Naive B cell (primary cell): Measurements from ENCODE around the gene SCN4B. TPM values are rescaled to one million over a fixed set of nuclear protein-coding genes. Genes with fewer than 3 reads are reported as not detected.

Source experiments
- ATAC-seq, 2 donors: fragments of 150-1000 bp; cut with Tn5 transposase; 2 replicates each; pipeline ENCODE4 v1.10.0; 2021; ENCODE audit warnings: low read depth in 2 of 2, mild to moderate bottlenecking in 2 of 2, moderate library complexity in 2 of 2
- DNase-seq: peaks from one replicate; pipeline ENCODE4 v3.0.0; 2022
- H3K27ac Mint-ChIP-seq, 6 donors: one replicate each; pipeline ENCODE4 v1.8.0; 2020 to 2022; ENCODE audit warnings: mild to moderate bottlenecking in 6 of 6, mixed read lengths in 6 of 6, moderate library complexity in 5 of 6, inconsistent platforms in 2 of 6
- H3K27me3 Mint-ChIP-seq, 3 donors: one replicate each; pipeline ENCODE4 v1.8.0; 2021 to 2022; ENCODE audit warnings: mixed read lengths in 3 of 3, mild to moderate bottlenecking in 1 of 3
- H3K36me3 Mint-ChIP-seq, 2 donors: one replicate each; pipeline ENCODE4 v1.8.0; 2020 to 2022; ENCODE audit warnings: mixed read lengths in 2 of 2, inconsistent platforms in 1 of 2, mild to moderate bottlenecking in 1 of 2
- H3K4me1 Mint-ChIP-seq, 3 donors: one replicate each; pipeline ENCODE4 v1.8.0; 2020 to 2022; ENCODE audit warnings: mixed read lengths in 3 of 3, inconsistent platforms in 1 of 3, mild to moderate bottlenecking in 1 of 3, moderate library complexity in 1 of 3
- H3K4me3 Mint-ChIP-seq, 8 donors: one replicate each; pipeline ENCODE4 v1.8.0; 2020 to 2022; ENCODE audit warnings: mild to moderate bottlenecking in 8 of 8, mixed read lengths in 8 of 8, moderate library complexity in 8 of 8, inconsistent platforms in 2 of 8
- H3K9me3 Mint-ChIP-seq, 7 donors: one replicate each; pipeline ENCODE4 v1.8.0; 2020 to 2022; ENCODE audit warnings: mixed read lengths in 7 of 7, mild to moderate bottlenecking in 5 of 7, inconsistent platforms in 2 of 7, moderate library complexity in 1 of 7
- polyA plus RNA-seq, 6 donors: library from polyadenylated mRNA; unstranded; fragments of 300-500 nt; fragmentation: Illumina TruSeq; gene quantifications; one replicate each; pipeline ENCODE4 v1.2.3, GENCODE V29; 2021; ENCODE audit warnings: low read depth in 6 of 6

Gene SCN4B
- polyA plus RNA-seq, 6 donors from 2014 or later, result not detected

GRCh38 chr11:118169300-118170140, 16.9 kb upstream of the SCN4B start:
- Mint-ChIP-seq H3K27me3 (peaks cover 36 to 60% (median 58%) of the 10 kb centered on the region in 3 donors), H3K9me3 (no peaks in the 10 kb centered on the region), H3K27ac (no peak overlapping the region), H3K4me3 (no peak overlapping the region), H3K4me1 (no peaks in the 10 kb centered on the region), H3K36me3 (no peaks in the 10 kb centered on the region)
- DNase-seq (no peak), ATAC-seq (no peak)

GRCh38 chr11:118168751-118169150, 16.1 kb upstream of the SCN4B start:
- H3K9me3 Mint-ChIP-seq, result no peaks in the 10 kb centered on the region
- DNase-seq, result no peak
- H3K4me3 Mint-ChIP-seq, result no peak overlapping the region
- H3K27me3 Mint-ChIP-seq, result peaks cover 36 to 62% (median 54%) of the 10 kb centered on the region in 3 donors
- H3K27ac Mint-ChIP-seq, result no peak overlapping the region
- no peak for ATAC-seq
- H3K36me3 Mint-ChIP-seq, result no peaks in the 10 kb centered on the region
- H3K4me1 Mint-ChIP-seq, result no peaks in the 10 kb centered on the region

GRCh38 chr11:118168316-118168715, 15.7 kb upstream of the SCN4B start:
- H3K4me3 Mint-ChIP-seq, result peak overlapping the region in 1 of 8 donors; percentile 22
- H3K36me3 Mint-ChIP-seq, result no peaks in the 10 kb centered on the region
- no peaks in the 10 kb centered on the region for H3K9me3 Mint-ChIP-seq
- ATAC-seq, result no peak
- no peaks in the 10 kb centered on the region for H3K4me1 Mint-ChIP-seq
- H3K27me3 Mint-ChIP-seq, result peaks cover 33 to 60% (median 56%) of the 10 kb centered on the region in 3 donors
- no peak overlapping the region for H3K27ac Mint-ChIP-seq
- DNase-seq, result no peak

GRCh38 chr11:118167906-118168305, 15.3 kb upstream of the SCN4B start:
- Mint-ChIP-seq H3K36me3 (no peaks in the 10 kb centered on the region), H3K4me1 (no peaks in the 10 kb centered on the region), H3K9me3 (no peaks in the 10 kb centered on the region), H3K27ac (no peak overlapping the region), H3K27me3 (peaks cover 29 to 56% (median 56%) of the 10 kb centered on the region in 3 donors), H3K4me3 (no peak overlapping the region)
- DNase-seq (no peak), ATAC-seq (no peak)

GRCh38 chr11:118167253-118167652, 14.6 kb upstream of the SCN4B start:
- no peak for DNase-seq
- H3K36me3 Mint-ChIP-seq, result no peaks in the 10 kb centered on the region

GRCh38 chr11:118166641-118167040, 14.0 kb upstream of the SCN4B start:
- Mint-ChIP-seq H3K4me3 (no peak overlapping the region), H3K27me3 (peaks cover 31 to 61% (median 57%) of the 10 kb centered on the region in 3 donors), H3K4me1 (no peaks in the 10 kb centered on the region), H3K27ac (no peak overlapping the region), H3K36me3 (no peaks in the 10 kb centered on the region), H3K9me3 (no peaks in the 10 kb centered on the region)
- ATAC-seq, result no peak
- no peak for DNase-seq

More at GRCh38 chr11:118167253-118167652, 14.6 kb upstream of the SCN4B start:
- Mint-ChIP-seq H3K4me3 (no peak overlapping the region), H3K4me1 (no peaks in the 10 kb centered on the region), H3K27ac (no peak overlapping the region), H3K27me3 (peaks cover 28 to 54% (median 53%) of the 10 kb centered on the region in 3 donors), H3K9me3 (no peaks in the 10 kb centered on the region)
- ATAC-seq, result no peak

- Mint-ChIP-seq H3K4me3 (no peak overlapping the region), H3K36me3 (no peaks in the 10 kb centered on the region), H3K4me1 (no peaks in the 10 kb centered on the region), H3K9me3 (no peaks in the 10 kb centered on the region), H3K27me3 (peaks cover 28 to 67% (median 54%) of the 10 kb centered on the region in 3 donors), H3K27ac (no peak overlapping the region)
- no peak for DNase-seq
- no peak for ATAC-seq
These were observed 12.3 kb upstream of the SCN4B start for GRCh38 chr11:118164885-118165284.

GRCh38 chr11:118163494-118163893, 10.9 kb upstream of the SCN4B start:
- H3K27ac Mint-ChIP-seq, result peak overlapping the region in 1 of 6 donors; percentile 49
- no peak overlapping the region for H3K4me3 Mint-ChIP-seq
- no peaks in the 10 kb centered on the region for H3K9me3 Mint-ChIP-seq
- DNase-seq, result no peak
- ATAC-seq, result no peak
- H3K4me1 Mint-ChIP-seq, result no peaks in the 10 kb centered on the region
- peaks cover 33 to 67% (median 55%) of the 10 kb centered on the region in 3 donors for H3K27me3 Mint-ChIP-seq
- H3K36me3 Mint-ChIP-seq, result no peaks in the 10 kb centered on the region

- Mint-ChIP-seq H3K27me3 (peaks cover 39 to 68% (median 55%) of the 10 kb centered on the region in 3 donors), H3K9me3 (no peaks in the 10 kb centered on the region), H3K4me1 (no peaks in the 10 kb centered on the region), H3K27ac (no peak overlapping the region), H3K4me3 (no peak overlapping the region), H3K36me3 (no peaks in the 10 kb centered on the region)
- DNase-seq (no peak), ATAC-seq (no peak)
These were observed 10.2 kb upstream of the SCN4B start for GRCh38 chr11:118162846-118163245.

- no peaks in the 10 kb centered on the region for H3K9me3 Mint-ChIP-seq
- no peak for ATAC-seq
- peaks cover 41 to 74% (median 58%) of the 10 kb centered on the region in 3 donors for H3K27me3 Mint-ChIP-seq
- H3K4me3 Mint-ChIP-seq, result no peak overlapping the region
- H3K27ac Mint-ChIP-seq, result no peak overlapping the region
- H3K36me3 Mint-ChIP-seq, result no peaks in the 10 kb centered on the region
- no peak for DNase-seq
- H3K4me1 Mint-ChIP-seq, result peaks cover 0 to 1% (median 1%) of the 10 kb centered on the region in 3 donors
These were observed 9.2 kb upstream of the SCN4B start for GRCh38 chr11:118161786-118162185.

- H3K27me3 Mint-ChIP-seq, result peaks cover 69 to 92% (median 80%) of the 10 kb centered on the region in 3 donors
- DNase-seq, result no peak
- no peaks in the 10 kb centered on the region for H3K9me3 Mint-ChIP-seq
These were observed 4.7 kb upstream of the SCN4B start for GRCh38 chr11:118157186-118157895.

GRCh38 chr11:118156531-118157185, 4.0 kb upstream of the SCN4B start:
- no peaks in the 10 kb centered on the region for H3K36me3 Mint-ChIP-seq

More at GRCh38 chr11:118157186-118157895, 4.7 kb upstream of the SCN4B start:
- Mint-ChIP-seq H3K36me3 (no peaks in the 10 kb centered on the region), H3K4me3 (no peak overlapping the region), H3K27ac (no peak overlapping the region), H3K4me1 (peaks cover 7 to 17% (median 10%) of the 10 kb centered on the region in 3 donors)
- ATAC-seq, result no peak

GRCh38 chr11:118155776-118156530, 3.3 kb upstream of the SCN4B start:
- H3K4me3 Mint-ChIP-seq, result no peak overlapping the region
- no peak for DNase-seq
- peak overlapping the region in 1 of 6 donors; percentile 61 for H3K27ac Mint-ChIP-seq
- H3K9me3 Mint-ChIP-seq, result no peaks in the 10 kb centered on the region
- no peak for ATAC-seq
- peaks cover 73 to 85% (median 83%) of the 10 kb centered on the region in 3 donors for H3K27me3 Mint-ChIP-seq
- H3K4me1 Mint-ChIP-seq, result peaks cover 7 to 17% (median 10%) of the 10 kb centered on the region in 3 donors
- no peaks in the 10 kb centered on the region for H3K36me3 Mint-ChIP-seq

More at GRCh38 chr11:118156531-118157185, 4.0 kb upstream of the SCN4B start:
- DNase-seq (no peak), ATAC-seq (peak in 1 of 2 donors; percentile 32)
- Mint-ChIP-seq H3K4me3 (peak overlapping the region in 1 of 8 donors; percentile 42), H3K27me3 (peaks cover 67 to 86% (median 80%) of the 10 kb centered on the region in 3 donors), H3K9me3 (no peaks in the 10 kb centered on the region), H3K27ac (no peak overlapping the region), H3K4me1 (peaks cover 7 to 17% (median 10%) of the 10 kb centered on the region in 3 donors)
